ENCODE measurements around the gene SPTBN2. TPM values are rescaled to one million over a fixed set of nuclear protein-coding genes. Genes with fewer than 3 reads are reported as not detected.
A peak's percentile ranks its signal among the peaks of the same experiment; 100 is the strongest.
"Not testable (repeated sequence)": the region's sequence is repeated elsewhere in the genome, so short reads cannot be mapped to it uniquely, and the experiment has no call there.

The SPTBN2 gene
- total RNA-seq, 1 experiment from 2014 or later = 8.5 TPM

DNA sequence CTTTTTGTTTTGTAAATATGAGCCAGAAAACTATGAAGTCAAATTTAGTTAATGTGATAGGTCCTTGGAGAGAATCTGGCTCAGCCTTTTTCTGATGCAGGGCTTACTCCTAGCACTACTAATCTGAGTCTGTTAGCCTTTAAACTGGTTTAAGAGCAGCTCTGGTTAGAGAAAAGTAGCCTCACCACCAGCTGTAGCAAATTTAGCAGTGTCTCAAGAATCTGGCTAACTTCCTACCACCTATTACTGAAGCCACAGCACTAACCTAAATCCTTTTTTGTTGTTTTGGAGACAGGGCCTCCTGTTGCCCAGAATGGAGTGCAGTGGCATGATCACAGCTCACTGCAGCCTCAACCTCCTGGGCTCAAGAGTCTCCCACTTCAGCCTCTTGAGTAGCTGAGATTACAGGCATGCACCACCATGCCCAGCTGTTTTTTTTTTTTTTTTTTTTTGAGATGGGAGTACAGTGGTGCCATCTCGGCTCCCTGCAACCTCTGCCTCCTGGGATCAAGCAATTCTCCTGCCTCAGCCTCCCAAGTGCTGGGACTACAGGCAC, 65.2 kb downstream of the SPTBN2 start:
- no peaks in the 10 kb centered on the region for H3K27me3 ChIP-seq
- peaks cover 21% of the 10 kb centered on the region for H3K36me3 ChIP-seq
- no peak for DNase-seq
- H3K4me1 ChIP-seq = no peaks in the 10 kb centered on the region
- H3K9me3 ChIP-seq (replicated peaks) = no peaks in the 10 kb centered on the region
- no peak overlapping the region for H3K4me3 ChIP-seq
- H3K27ac ChIP-seq = no peak overlapping the region

DNA sequence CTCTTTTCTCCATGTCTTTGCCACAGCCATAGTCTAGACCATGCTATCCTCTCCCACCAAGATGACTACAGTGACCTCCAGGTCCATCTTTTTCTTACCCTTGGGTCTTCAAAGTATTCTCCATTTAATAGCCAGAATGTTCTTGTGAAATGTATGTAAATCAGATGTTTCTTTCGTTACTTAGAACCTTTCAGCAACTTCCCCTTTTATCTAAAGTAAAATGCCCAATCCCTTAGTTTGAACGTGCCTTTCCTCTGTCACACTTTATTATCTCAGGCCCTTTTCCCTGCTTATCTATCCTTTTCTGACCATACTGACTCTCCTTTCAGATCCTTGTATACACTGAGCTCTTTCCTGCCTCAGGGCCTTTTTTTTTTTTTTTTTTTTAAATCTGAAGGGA, 69.3 kb downstream of the SPTBN2 start:
- Histone ChIP-seq H3K9me3 (replicated peaks) (no peaks in the 10 kb centered on the region), H3K36me3 (peaks cover 7% of the 10 kb centered on the region; the same call in 1 of the 2 replicates), H3K4me1 (no peaks in the 10 kb centered on the region), H3K4me3 (no peak overlapping the region), H3K27me3 (no peaks in the 10 kb centered on the region), H3K27ac (no peak overlapping the region)
- DNase-seq = no peak

DNA sequence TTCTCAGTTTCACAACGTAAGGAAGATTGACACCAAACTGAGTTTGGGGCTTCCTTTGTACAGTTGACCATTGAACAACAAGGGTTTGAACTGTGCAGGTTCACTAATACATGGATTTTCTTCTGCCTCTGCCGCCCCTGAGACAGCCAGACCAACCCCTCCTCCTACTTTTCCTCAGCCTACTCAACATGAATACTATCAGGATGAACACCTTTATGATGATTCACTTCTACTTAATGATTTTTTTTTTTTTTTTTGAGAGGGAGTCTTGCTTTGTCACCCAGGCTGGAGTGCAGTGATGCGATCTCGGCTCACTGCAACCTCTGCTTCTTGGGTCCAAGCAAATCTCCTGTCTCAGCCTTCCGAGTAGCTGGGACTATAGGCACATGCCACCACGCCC, 75.9 kb downstream of the SPTBN2 start:
- Histone ChIP-seq H3K27ac (no peak overlapping the region), H3K4me1 (no peaks in the 10 kb centered on the region), H3K36me3 (peaks cover 37% of the 10 kb centered on the region), H3K27me3 (no peaks in the 10 kb centered on the region), H3K9me3 (replicated peaks) (no peaks in the 10 kb centered on the region), H3K4me3 (no peak overlapping the region)
- DNase-seq = no peak

- Histone ChIP-seq H3K4me3 (no peak overlapping the region), H3K27me3 (no peaks in the 10 kb centered on the region), H3K36me3 (peaks cover 42% of the 10 kb centered on the region), H3K4me1 (no peaks in the 10 kb centered on the region), H3K9me3 (replicated peaks) (no peaks in the 10 kb centered on the region), H3K27ac (no peak overlapping the region)
- no peak for DNase-seq
These were observed 76.4 kb downstream of the SPTBN2 start for GRCh38 chr11:66652651-66653050.

DNA sequence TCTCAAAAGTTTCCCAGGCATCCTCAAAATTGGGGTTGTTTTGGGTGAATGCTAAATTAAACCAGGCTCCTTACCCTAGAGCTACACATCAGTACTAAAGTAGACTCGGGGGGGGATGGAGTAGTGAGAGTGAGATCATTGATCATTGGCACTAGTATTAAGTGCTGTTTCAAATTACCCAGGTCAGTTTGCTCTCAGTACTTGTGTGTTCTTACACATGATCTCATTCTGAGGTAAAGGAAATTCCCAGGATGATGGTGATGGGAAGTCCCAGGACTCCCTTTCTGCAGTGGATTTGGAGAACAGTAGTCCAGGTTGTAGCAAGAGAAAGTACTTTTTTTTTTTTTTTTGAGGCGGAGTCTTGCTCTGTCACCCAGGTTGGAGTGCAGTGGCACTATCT, 78.0 kb downstream of the SPTBN2 start:
- DNase-seq = no peak
- no peak overlapping the region for H3K4me3 ChIP-seq
- H3K27ac ChIP-seq = no peak overlapping the region
- no peaks in the 10 kb centered on the region for H3K27me3 ChIP-seq
- H3K4me1 ChIP-seq = no peaks in the 10 kb centered on the region
- peaks cover 58% of the 10 kb centered on the region for H3K36me3 ChIP-seq
- H3K9me3 ChIP-seq (replicated peaks) = no peaks in the 10 kb centered on the region

GRCh38 chr11:66649903-66650302, 79.1 kb downstream of the SPTBN2 start:
- no peak for DNase-seq
- Histone ChIP-seq H3K36me3 (peaks cover 69% of the 10 kb centered on the region), H3K4me1 (peaks cover 2% of the 10 kb centered on the region; the same call in 1 of the 2 replicates), H3K27ac (no peak overlapping the region), H3K9me3 (replicated peaks) (no peaks in the 10 kb centered on the region), H3K27me3 (no peaks in the 10 kb centered on the region), H3K4me3 (no peak overlapping the region)

GRCh38 chr11:66646828-66647227, 82.2 kb downstream of the SPTBN2 start:
- H3K4me3 ChIP-seq = no peak overlapping the region
- H3K36me3 ChIP-seq = peaks cover 90% of the 10 kb centered on the region
- no peaks in the 10 kb centered on the region for H3K9me3 ChIP-seq (replicated peaks)
- no peak overlapping the region for H3K27ac ChIP-seq
- H3K4me1 ChIP-seq = peaks cover 7% of the 10 kb centered on the region; the same call in 1 of the 2 replicates
- DNase-seq = no peak
- H3K27me3 ChIP-seq = no peaks in the 10 kb centered on the region

- no peak for DNase-seq
- H3K4me3 ChIP-seq = no peak overlapping the region
- H3K27ac ChIP-seq = no peak overlapping the region
- no peaks in the 10 kb centered on the region for H3K9me3 ChIP-seq (replicated peaks)
- peaks cover 96% of the 10 kb centered on the region for H3K36me3 ChIP-seq
- H3K4me1 ChIP-seq = peaks cover 22% of the 10 kb centered on the region
- no peaks in the 10 kb centered on the region for H3K27me3 ChIP-seq
These were observed 85.1 kb downstream of the SPTBN2 start for GRCh38 chr11:66643745-66644437.

DNA sequence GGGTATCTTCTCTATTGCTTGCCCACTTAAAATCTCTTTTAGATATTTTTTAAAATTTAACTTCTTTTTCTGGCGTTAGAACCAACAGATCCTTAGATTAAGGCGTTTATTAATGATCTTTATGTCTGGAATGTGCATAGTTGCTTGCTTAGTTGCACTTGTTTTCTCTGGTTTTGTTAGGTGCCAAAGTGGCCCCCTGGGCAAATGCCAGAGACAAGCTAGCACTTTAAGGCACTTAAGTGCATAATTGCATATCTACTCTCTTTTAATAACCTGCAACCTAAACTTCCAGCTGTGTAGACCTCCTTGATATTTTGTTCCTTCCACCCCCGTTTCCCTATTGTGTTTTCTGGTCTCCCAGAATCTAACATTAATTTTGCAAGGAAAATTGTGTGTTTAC, 87.2 kb downstream of the SPTBN2 start:
- H3K27ac ChIP-seq = no peak overlapping the region
- H3K4me1 ChIP-seq = peaks cover 22% of the 10 kb centered on the region
- peaks cover 77% of the 10 kb centered on the region for H3K36me3 ChIP-seq
- H3K4me3 ChIP-seq = no peak overlapping the region
- no peak for DNase-seq
- H3K27me3 ChIP-seq = no peaks in the 10 kb centered on the region
- H3K9me3 ChIP-seq (replicated peaks) = no peaks in the 10 kb centered on the region

DNA sequence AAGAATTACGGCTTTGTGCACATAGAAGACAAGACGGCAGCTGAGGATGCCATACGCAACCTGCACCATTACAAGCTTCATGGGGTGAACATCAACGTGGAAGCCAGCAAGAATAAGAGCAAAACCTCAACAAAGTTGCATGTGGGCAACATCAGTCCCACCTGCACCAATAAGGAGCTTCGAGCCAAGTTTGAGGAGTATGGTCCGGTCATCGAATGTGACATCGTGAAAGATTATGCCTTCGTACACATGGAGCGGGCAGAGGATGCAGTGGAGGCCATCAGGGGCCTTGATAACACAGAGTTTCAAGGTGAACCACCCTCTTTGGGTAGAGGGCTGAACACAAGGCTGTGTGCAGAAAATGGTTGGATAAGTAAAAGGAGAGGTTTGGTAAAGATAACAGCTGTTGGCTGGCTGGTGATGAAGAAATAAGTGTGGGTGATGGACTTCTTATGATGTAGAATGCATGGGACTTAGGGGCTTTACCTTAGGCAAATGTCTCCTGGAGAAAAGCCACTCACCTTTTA, 89.1 kb downstream of the SPTBN2 start:
- not testable (repeated sequence) for H3K27ac ChIP-seq; H3K9me3 ChIP-seq (replicated peaks); DNase-seq; H3K27me3 ChIP-seq
- Histone ChIP-seq H3K4me3 (peak overlapping the region; percentile 90), H3K36me3 (peaks cover 58% of the 10 kb centered on the region), H3K4me1 (peaks cover 20% of the 10 kb centered on the region)

DNA sequence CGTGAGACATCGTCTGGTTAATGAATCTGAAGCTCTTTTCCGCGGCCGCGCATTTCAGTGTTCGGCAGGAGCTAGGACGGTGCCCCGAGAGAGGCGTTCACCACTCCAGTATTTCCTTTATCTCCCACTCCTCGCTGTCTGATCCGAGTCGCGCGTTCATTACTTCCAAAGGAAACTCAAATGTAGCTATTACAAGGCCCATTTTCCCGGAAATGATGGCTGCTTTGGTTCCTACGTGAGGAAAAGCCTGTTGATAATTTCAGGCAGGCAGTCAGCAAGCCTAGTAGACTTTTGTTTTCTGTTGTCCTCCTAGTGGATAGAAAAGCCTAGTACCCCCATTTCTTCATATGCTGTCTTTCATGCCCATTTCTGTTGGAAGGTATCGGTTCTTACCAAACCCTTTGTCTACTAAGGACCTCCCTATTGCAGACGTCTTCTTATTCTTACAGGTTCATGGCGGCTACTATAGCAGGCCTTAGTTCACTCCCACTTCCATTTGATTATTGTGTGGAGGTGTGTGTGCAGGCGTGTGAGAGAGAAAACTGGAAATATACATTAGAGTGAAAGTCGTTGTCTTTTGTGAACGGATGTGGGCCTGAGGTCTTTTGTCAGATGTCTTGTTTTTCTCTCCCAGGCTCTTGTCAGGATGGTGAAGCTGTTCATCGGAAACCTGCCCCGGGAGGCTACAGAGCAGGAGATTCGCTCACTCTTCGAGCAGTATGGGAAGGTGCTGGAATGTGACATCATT, 89.8 kb downstream of the SPTBN2 start:
- Histone ChIP-seq H3K27me3 (no peaks in the 10 kb centered on the region), H3K4me3 (peak overlapping the region; percentile 90), H3K27ac (peak overlapping the region; percentile 88), H3K36me3 (peaks cover 56% of the 10 kb centered on the region), H3K9me3 (replicated peaks) (no peaks in the 10 kb centered on the region), H3K4me1 (peaks cover 20% of the 10 kb centered on the region)
- DNase-seq = peak in 1 of 2 experiments; percentile 41

- H3K36me3 ChIP-seq = peaks cover 52% of the 10 kb centered on the region
- H3K4me3 ChIP-seq = peak within 1 kb of the TSS; percentile 90
- peak; percentile 98 to 99 for DNase-seq
- no peaks in the 10 kb centered on the region for H3K9me3 ChIP-seq (replicated peaks)
- H3K27me3 ChIP-seq = no peaks in the 10 kb centered on the region
- H3K27ac ChIP-seq = peak within 1 kb of the TSS; percentile 88
- H3K4me1 ChIP-seq = peaks cover 20% of the 10 kb centered on the region
These were observed 90.6 kb downstream of the SPTBN2 start, which contains the start of gene RBM4 for GRCh38 chr11:66638177-66639065. TSS of gene RBM4 (plus strand) at chr11:66638703. CDS start at chr11:66639712, 1,009 bp downstream.

- H3K36me3 ChIP-seq = peaks cover 51% of the 10 kb centered on the region
- no peak for DNase-seq
- no peaks in the 10 kb centered on the region for H3K27me3 ChIP-seq
- H3K9me3 ChIP-seq (replicated peaks) = no peaks in the 10 kb centered on the region
- peak overlapping the region; percentile 88 for H3K27ac ChIP-seq
- H3K4me3 ChIP-seq = peak overlapping the region; percentile 90
- H3K4me1 ChIP-seq = peaks cover 20% of the 10 kb centered on the region
These were observed 91.3 kb downstream of the SPTBN2 start for GRCh38 chr11:66637557-66638176.

DNA sequence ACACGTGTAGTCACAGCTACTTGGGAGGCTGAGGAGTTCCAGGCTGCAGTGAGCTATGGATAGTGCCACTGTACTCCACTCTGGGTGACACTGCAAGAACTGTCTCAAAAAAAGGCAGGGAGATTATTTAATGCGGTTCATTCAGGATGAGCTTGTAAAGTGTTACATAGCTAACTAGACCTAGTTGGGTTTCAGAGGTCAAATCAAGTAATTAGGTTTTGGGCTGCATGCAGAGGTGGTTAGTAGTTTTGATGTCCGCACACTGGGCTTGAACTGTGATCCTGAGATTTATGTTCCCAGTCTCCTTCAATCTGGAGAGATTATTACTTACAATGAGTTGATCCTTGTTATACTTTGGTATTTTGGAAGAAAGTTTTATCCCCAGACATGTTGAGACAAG, 92.6 kb downstream of the SPTBN2 start:
- Histone ChIP-seq H3K27ac (no peak overlapping the region), H3K36me3 (peaks cover 44% of the 10 kb centered on the region), H3K4me1 (peaks cover 15% of the 10 kb centered on the region), H3K27me3 (no peaks in the 10 kb centered on the region), H3K4me3 (no peak overlapping the region), H3K9me3 (replicated peaks) (no peaks in the 10 kb centered on the region)
- DNase-seq = no peak

Data from SJCRH30 (cell line).